HG02642 (cell line): ENCODE results near the gene CA10.

Source experiments
- ATAC-seq: cut with Tn5 transposase; IDR thresholded peaks from one replicate; pipeline ENCODE4 v1.9.1; 2021; ENCODE audit warnings: mild to moderate bottlenecking; ENCODE audit not compliant: unreplicated experiment, poor library complexity

Gene CA10

GRCh38 chr17:51957786-51958185 is 200.7 kb downstream of the CA10 start:
- ATAC-seq, result no peak

GRCh38 chr17:51955245-51955644 is 203.3 kb downstream of the CA10 start:
- no peak for ATAC-seq

- no peak for ATAC-seq
These were observed 204.2 kb downstream of the CA10 start for GRCh38 chr17:51954232-51954765.

GRCh38 chr17:51951741-51952140 is 206.8 kb downstream of the CA10 start:
- no peak for ATAC-seq

- ATAC-seq, result no peak
These were observed 210.4 kb downstream of the CA10 start for GRCh38 chr17:51948128-51948527.

- no peak for ATAC-seq
These were observed 211.3 kb downstream of the CA10 start for GRCh38 chr17:51947160-51947735.

GRCh38 chr17:51946311-51946710 is 212.2 kb downstream of the CA10 start:
- no peak for ATAC-seq

- ATAC-seq, result no peak
These were observed 217.2 kb downstream of the CA10 start for GRCh38 chr17:51941272-51941671.

GRCh38 chr17:51937264-51937663 is 221.2 kb downstream of the CA10 start:
- ATAC-seq, result no peak

- ATAC-seq, result no peak
These were observed 223.0 kb downstream of the CA10 start for GRCh38 chr17:51935477-51935876.

GRCh38 chr17:51933647-51934046 is 224.9 kb downstream of the CA10 start:
- no peak for ATAC-seq

GRCh38 chr17:51926448-51926847 is 232.1 kb downstream of the CA10 start:
- ATAC-seq, result no peak

GRCh38 chr17:51921500-51921899 is 237.0 kb downstream of the CA10 start:
- ATAC-seq, result no peak

- ATAC-seq, result peak; percentile 47
These were observed 243.9 kb downstream of the CA10 start for GRCh38 chr17:51914577-51914976.

- ATAC-seq, result no peak
These were observed 244.9 kb downstream of the CA10 start for GRCh38 chr17:51913491-51914205.

GRCh38 chr17:51912939-51913338 is 245.6 kb downstream of the CA10 start:
- ATAC-seq, result no peak

GRCh38 chr17:51911237-51911636 is 247.3 kb downstream of the CA10 start:
- ATAC-seq, result no peak

- no peak for ATAC-seq
These were observed 248.5 kb downstream of the CA10 start for GRCh38 chr17:51909971-51910370.

GRCh38 chr17:51908841-51909537 is 249.5 kb downstream of the CA10 start:
- no peak for ATAC-seq

GRCh38 chr17:51907041-51907440 is 251.5 kb downstream of the CA10 start:
- ATAC-seq, result no peak

GRCh38 chr17:51904379-51904778 is 254.1 kb downstream of the CA10 start:
- no peak for ATAC-seq
